Ishikawa (cell line): ENCODE measurements around the gene SERPINI1.

ENCODE experiments used
- CEBPB ChIP-seq: IDR thresholded peaks from 2 replicates; pipeline ENCODE4 v1.6.1; 2012
- CREB1 ChIP-seq: IDR thresholded peaks from 2 replicates; pipeline ENCODE4 v1.6.1; 2012; ENCODE audit warnings: low read depth
- EGR1 ChIP-seq: IDR thresholded peaks from 2 replicates; pipeline ENCODE4 v1.6.1; 2012
- EP300 ChIP-seq: IDR thresholded peaks from 2 replicates; pipeline ENCODE4 v1.6.1; 2012; ENCODE audit warnings: borderline replicate concordance
- FOXM1 ChIP-seq: IDR thresholded peaks from 2 replicates; pipeline ENCODE4 v1.6.1; 2012; ENCODE audit warnings: low read depth, borderline replicate concordance
- MAX ChIP-seq: IDR thresholded peaks from 2 replicates; pipeline ENCODE4 v1.6.1; 2012
- NFIC ChIP-seq: IDR thresholded peaks from 2 replicates; pipeline ENCODE4 v1.6.1; 2012
- RAD21 ChIP-seq: IDR thresholded peaks from 2 replicates; pipeline ENCODE4 v1.6.1; 2012; ENCODE audit warnings: low read depth
- REST ChIP-seq: IDR thresholded peaks from 2 replicates; pipeline ENCODE4 v1.6.1; 2012; ENCODE audit warnings: low read depth, mild to moderate bottlenecking
- TAF1 ChIP-seq: IDR thresholded peaks from 2 replicates; pipeline ENCODE4 v1.6.1; 2012; ENCODE audit warnings: low read depth, mild to moderate bottlenecking
- TCF12 ChIP-seq: IDR thresholded peaks from 2 replicates; pipeline ENCODE4 v1.6.1; 2012; ENCODE audit warnings: low read depth
- TEAD4 ChIP-seq: IDR thresholded peaks from 2 replicates; pipeline ENCODE4 v1.6.1; 2012
- USF1 ChIP-seq: IDR thresholded peaks from 2 replicates; pipeline ENCODE4 v1.6.1; 2012
- YY1 ChIP-seq: IDR thresholded peaks from 2 replicates; pipeline ENCODE4 v1.6.1; 2012; ENCODE audit warnings: low read depth
- ZBTB7A ChIP-seq: IDR thresholded peaks from 2 replicates; pipeline ENCODE4 v1.6.1; 2012; ENCODE audit warnings: low read depth

The SERPINI1 gene

GRCh38 chr3:167714871-167715270 lies 20.6 kb upstream of the SERPINI1 start:
- no peak for TF ChIP-seq TCF12
- no peak for TF ChIP-seq YY1
- no peak for TF ChIP-seq RAD21
- no peak for TF ChIP-seq TEAD4

GRCh38 chr3:167716920-167717319 lies 18.6 kb upstream of the SERPINI1 start:
- TF ChIP-seq RAD21: no peak
- TF ChIP-seq TEAD4: no peak
- TF ChIP-seq EGR1: no peak
- TF ChIP-seq MAX: no peak
- TF ChIP-seq YY1: no peak
- no peak for TF ChIP-seq FOXM1
- TF ChIP-seq REST: no peak
- no peak for TF ChIP-seq NFIC
- TF ChIP-seq ZBTB7A: no peak
- TF ChIP-seq TCF12: no peak
- TF ChIP-seq CREB1: no peak
- TF ChIP-seq EP300: no peak

GRCh38 chr3:167718582-167718981 lies 16.9 kb upstream of the SERPINI1 start:
- TF ChIP-seq CREB1 (no peak), USF1 (no peak), CEBPB (no peak), TAF1 (no peak), TEAD4 (no peak), EGR1 (no peak), REST (no peak), NFIC (no peak), RAD21 (no peak), EP300 (no peak), YY1 (no peak), TCF12 (no peak)

- TF ChIP-seq USF1 (no peak), TCF12 (no peak), EGR1 (no peak), FOXM1 (no peak), CEBPB (no peak), TAF1 (no peak), MAX (no peak), RAD21 (no peak), ZBTB7A (no peak)
Observed at GRCh38 chr3:167723025-167723512, 12.5 kb upstream of the SERPINI1 start.

- TF ChIP-seq TEAD4: no peak
- no peak for TF ChIP-seq FOXM1
- no peak for TF ChIP-seq TAF1
- TF ChIP-seq USF1: no peak
- no peak for TF ChIP-seq MAX
- no peak for TF ChIP-seq CEBPB
- no peak for TF ChIP-seq YY1
- TF ChIP-seq TCF12: no peak
- no peak for TF ChIP-seq CREB1
- TF ChIP-seq EGR1: no peak
- TF ChIP-seq NFIC: no peak
- no peak for TF ChIP-seq EP300
- no peak for TF ChIP-seq ZBTB7A
- TF ChIP-seq RAD21: no peak
- TF ChIP-seq REST: no peak
Observed at GRCh38 chr3:167723872-167724271, 11.6 kb upstream of the SERPINI1 start.
